GM12878 (cell line): ENCODE data around the gene PRAF2. TPM values are rescaled to one million over a fixed set of nuclear protein-coding genes. Genes with fewer than 3 reads are reported as not detected.

ENCODE experiments used
- ATAC-seq: fragments of 200-7000 bp; cut with Tn5 transposase; 3 replicates; pipeline ENCODE4 v1.9.1; 2020; ENCODE audit warnings: mild to moderate bottlenecking, moderate library complexity
- BruUV-seq: library from RNA; stranded (reverse); fragments of 400-500 nt; replicated peaks from 2 replicates; lab custom pipeline; 2021; lab: Mats Ljungman, UMichigan
- CTCF ChIA-PET: fragments of 300-600 bp; sonication (Branson Sonifier 250); formaldehyde crosslinking; extraction: SDS; loops from one replicate; lab custom pipeline; 2021; ENCODE audit warnings: inconsistent platforms; lab: Yijun Ruan, JAX
- POLR2A ChIA-PET: fragments of 350-600 bp; formaldehyde crosslinking; extraction: SDS; loops from one replicate; lab custom pipeline; 2021; ENCODE audit warnings: inconsistent platforms; lab: Charles Lee
- RAD21 ChIA-PET: fragments of 300-600 bp; sonication (Branson Sonifier 250); formaldehyde crosslinking; loops from one replicate; lab custom pipeline; 2023; ENCODE audit warnings: antibody characterized with exemption; ENCODE audit not compliant: unreplicated experiment; lab: Charles Lee
- SMC1A ChIA-PET: fragments of 300-600 bp; sonication (Branson Sonifier 250); formaldehyde crosslinking; loops from one replicate; lab custom pipeline; 2023; ENCODE audit not compliant: unreplicated experiment, uncharacterized antibody; lab: Charles Lee
- DNase-seq: peaks from one replicate; pipeline ENCODE4 v3.0.0-alpha.2; 2011; ENCODE audit warnings: low read depth, low spot score
- FAIRE-seq: peaks from 3 replicates; lab custom pipeline; 2011; peaks lifted over from hg19 to GRCh38; lab: Jason Lieb, UNC
- H2AFZ ChIP-seq: 2 replicates; pipeline ENCODE4 v1.6.0; 2011; ENCODE audit warnings: low read depth, low read length, control low read depth; ENCODE audit not compliant: control insufficient read depth
- H3K27ac ChIP-seq: 2 replicates; pipeline ENCODE4 v1.5.1; 2011; ENCODE audit warnings: control low read depth; ENCODE audit not compliant: control insufficient read depth, insufficient read depth
- H3K27me3 ChIP-seq, 2 experiments: replicated peaks in 1 of 2; 2 replicates each; pipeline versions ENCODE4 v1.6.0 to v1.6.1; 2011; ENCODE audit warnings: low read length in 1 of 2; ENCODE audit not compliant: control insufficient read depth in 2 of 2, insufficient read depth in 2 of 2
- H3K36me3 ChIP-seq, 2 experiments: 2 replicates each; pipeline ENCODE4 v1.5.1; 2011; ENCODE audit warnings: low read length in 1 of 2; ENCODE audit not compliant: control insufficient read depth in 2 of 2, insufficient read depth in 2 of 2
- H3K4me1 ChIP-seq: 2 replicates; pipeline ENCODE4 v1.6.1; 2011; ENCODE audit warnings: mild to moderate bottlenecking, low read length, moderate library complexity, mixed read lengths; ENCODE audit not compliant: control insufficient read depth, insufficient read depth
- H3K4me2 ChIP-seq: 2 replicates; pipeline ENCODE4 v1.6.0; 2011; ENCODE audit warnings: control low read depth; ENCODE audit not compliant: control insufficient read depth, insufficient read depth
- H3K4me3 ChIP-seq: fragments of 200-600 bp; sonication (generic); 2 replicates; pipeline ENCODE4 v1.5.1; 2016
- H3K79me2 ChIP-seq: 2 replicates; pipeline ENCODE4 v1.6.0; 2011; ENCODE audit warnings: low read length; ENCODE audit not compliant: control insufficient read depth, insufficient read depth
- H3K9ac ChIP-seq: 2 replicates; pipeline ENCODE4 v1.8.0; 2011; ENCODE audit warnings: low read length, control low read depth, mixed read lengths; ENCODE audit not compliant: control insufficient read depth, insufficient read depth
- H3K9me3 ChIP-seq: replicated peaks from 3 replicates; pipeline ENCODE4 v1.5.1; 2011; ENCODE audit warnings: mild to moderate bottlenecking, low read length; ENCODE audit not compliant: control insufficient read depth, insufficient read depth
- H4K20me1 ChIP-seq: 2 replicates; pipeline ENCODE4 v1.6.0; 2011; ENCODE audit not compliant: control insufficient read depth, insufficient read depth
- CHD2 ChIP-seq: IDR thresholded peaks from 2 replicates; pipeline ENCODE4 v1.6.1; 2011; ENCODE audit warnings: low read depth, low read length, improper control_type of control experiment, borderline replicate concordance
- IKZF1 ChIP-seq: fragments of 450-650 bp; conservative IDR thresholded peaks from 2 replicates; pipeline ENCODE4 v1.6.1; 2017; ENCODE audit warnings: antibody characterized with exemption, mild to moderate bottlenecking
- MTA3 ChIP-seq: IDR thresholded peaks from 2 replicates; pipeline ENCODE4 v1.6.1; 2012; ENCODE audit warnings: low read length, inconsistent platforms, borderline replicate concordance
- NFXL1 ChIP-seq: fragments of 450-650 bp; IDR thresholded peaks from 2 replicates; pipeline ENCODE4 v1.6.1; 2017; ENCODE audit warnings: antibody characterized with exemption, mild to moderate bottlenecking, borderline replicate concordance
- NR2C1 ChIP-seq: fragments of 450-650 bp; IDR thresholded peaks from 2 replicates; pipeline ENCODE4 v1.6.1; 2017; ENCODE audit warnings: antibody characterized with exemption, mild to moderate bottlenecking, moderate library complexity
- NR2C2 ChIP-seq: IDR thresholded peaks from 2 replicates; pipeline ENCODE4 v1.6.1; 2011; ENCODE audit warnings: borderline replicate concordance, low read depth; ENCODE audit not compliant: control insufficient read depth, insufficient read length
- NR2F1 ChIP-seq: fragments of 450-650 bp; conservative IDR thresholded peaks from 2 replicates; pipeline ENCODE4 v1.6.1; 2017; ENCODE audit warnings: mild to moderate bottlenecking
- POLR2A ChIP-seq: IDR thresholded peaks from 2 replicates; pipeline ENCODE4 v1.6.1; 2011; ENCODE audit warnings: low read depth, mild to moderate bottlenecking, low read length
- SIX5 ChIP-seq: IDR thresholded peaks from 2 replicates; pipeline ENCODE4 v1.6.1; 2011; ENCODE audit warnings: mild to moderate bottlenecking, low read depth, low read length, moderate library complexity; ENCODE audit not compliant: severe bottlenecking
- SMARCA5 ChIP-seq: fragments of 450-650 bp; IDR thresholded peaks from 2 replicates; pipeline ENCODE4 v1.6.1; 2017; ENCODE audit warnings: mild to moderate bottlenecking
- WGBS: methylation state at CpG from one replicate; pipeline ENCODE4 v1.1.6; 2016; ENCODE audit warnings: low lambda C conversion rate; ENCODE audit not compliant: insufficient replicate concordance, insufficient coverage; ENCODE audit errors: missing lambda C conversion rate; 5-methylcytosine and 5-hydroxymethylcytosine counted together
- in situ Hi-C: fragments of 300-500 bp; cut with MboI; formaldehyde crosslinking; loops from 9 replicates; pipeline ENCODE4 v1.14.3; 2018; ENCODE audit warnings: mixed read lengths
- intact Hi-C: fragments of 100-400 bp; cut with micrococcal nuclease; formaldehyde crosslinking; loops from one replicate; pipeline ENCODE4 v1.14.2; 2022; ENCODE audit not compliant: unreplicated experiment
- polyA plus RNA-seq, 11 experiments: library from polyadenylated mRNA; depleted of rRNA in 4 of 11; unstranded in 6 of 11; stranded (reverse) in 5 of 11; fragments of >200 nt; fragmentation: Nextera tagmentation in 4 of 11; fragmentation: Illumina TruSeq in 1 of 11; extraction: Ambion mirVana in 4 of 11; extraction: Trizol in 1 of 11; gene quantifications; 1 replicate in 1 of 11; 2 replicates in 10 of 11; pipeline versions ENCODE4 v1.2.1 to v1.2.3, GENCODE V29; 2011 to 2016; ENCODE audit warnings: inconsistent platforms in 2 of 11, missing spikeins in 2 of 11, low read depth in 1 of 11
- total RNA-seq, 4 experiments: library from RNA; depleted of rRNA in 3 of 4; stranded (reverse); fragments of >200 nt in 3 of 4; fragmentation: Illumina TruSeq in 1 of 4; extraction: Trizol in 1 of 4; gene quantifications; 2 replicates each; pipeline versions ENCODE4 v1.2.1 to v1.2.3, GENCODE V29; 2013 to 2021
- TF ChIP-seq, protein P1 (sequence below): fragments of 450-650 bp; IDR thresholded peaks from 2 replicates; pipeline ENCODE4 v1.6.1; 2016; ENCODE audit warnings: mild to moderate bottlenecking

The PRAF2 gene
- total and polyA plus RNA-seq, 10 of the 15 experiments (the other 5 are each of a cell fraction or from before 2014, with no cell fraction given) = 0.80 to 16.7 (median 7.0) TPM

GRCh38 chrX:49053223-49054072 is 20.4 kb downstream of the PRAF2 start:
- intact Hi-C loops = no loop called here
- ChIA-PET CTCF (no interaction called here), SMC1A (no interaction called here), POLR2A (no interaction called here), RAD21 (no interaction called here)
- Histone ChIP-seq H3K4me1 (no peaks in the 10 kb centered on the region), H3K36me3 (no peaks in the 10 kb centered on the region), H3K9me3 (no peaks in the 10 kb centered on the region), H2AFZ (peak overlapping the region; percentile 2), H3K27ac (no peak overlapping the region), H3K79me2 (no peaks in the 10 kb centered on the region), H4K20me1 (no peaks in the 10 kb centered on the region), H3K4me3 (peak overlapping the region; percentile 11; the same call in 1 of the 2 replicates), H3K4me2 (peak overlapping the region; percentile 75), H3K27me3 (no peaks in the 10 kb centered on the region), H3K9ac (peak overlapping the region; percentile 25; the same call in 1 of the 2 replicates)
- DNase-seq = no peak
- FAIRE-seq = no peak
- BruUV-seq = no TSS peak
- in situ Hi-C loops = no loop called here
- ATAC-seq = no peak; the same call in 2 of the 3 replicates
- TF ChIP-seq NFXL1 (no peak), NR2C1 (peak; percentile 75), NR2F1 (peak; percentile 83), NR2C2 (peak; percentile 51), POLR2A (peak; percentile 60; the same call in 1 of the 2 replicates)
- 39% methylated on average over 41 of the region's 79 CpGs for WGBS

GRCh38 chrX:49043987-49044281 is 29.9 kb downstream of the PRAF2 start:
- no peaks in the 10 kb centered on the region for H3K27me3 ChIP-seq
- peaks cover 29% of the 10 kb centered on the region for H3K79me2 ChIP-seq
- peak overlapping the region; percentile 45; the same call in 1 of the 2 replicates for H3K4me3 ChIP-seq
- H2AFZ ChIP-seq = peak overlapping the region; percentile 59
- no peaks in the 10 kb centered on the region for H4K20me1 ChIP-seq
- in situ Hi-C loops = loop anchor here (5.0 kb wide), 1 partner anchor 77 kb away; no protein-coding TSS in a partner anchor
- 43% methylated on average over 13 of the region's 13 CpGs for WGBS
- H3K9me3 ChIP-seq = no peaks in the 10 kb centered on the region
- no TSS peak for BruUV-seq
- ChIA-PET CTCF (interaction anchor here (0.6 to 1.8 kb wide), 9 partner anchors 72 to 539 kb away, joined by 3 to 16 read pairs (median 4); partner anchors contain the start of genes HDAC6 and KCND1), POLR2A (interaction anchor here (0.5 to 2.8 kb wide), 5 partner anchors 86 to 1108 kb away, joined by 3 to 23 read pairs (median 3); partner anchors contain the start of gene OTUD5), RAD21 (interaction anchor here (0.7 to 3.0 kb wide), 6 partner anchors 36 to 470 kb away, joined by 3 to 17 read pairs (median 3); partner anchors contain the start of genes PQBP1, RBM3 and TIMM17B), SMC1A (interaction anchor here (0.7 to 1.4 kb wide), 6 partner anchors 21 to 395 kb away, joined by 3 to 8 read pairs (median 4); partner anchors contain the start of gene KCND1)
- ATAC-seq (no peak), DNase-seq (no peak), FAIRE-seq (no peak)
- H3K9ac ChIP-seq = peak overlapping the region; percentile 52
- no peak for TF ChIP-seq SIX5
- no peak for TF ChIP-seq MTA3
- TF ChIP-seq, protein P1, sequence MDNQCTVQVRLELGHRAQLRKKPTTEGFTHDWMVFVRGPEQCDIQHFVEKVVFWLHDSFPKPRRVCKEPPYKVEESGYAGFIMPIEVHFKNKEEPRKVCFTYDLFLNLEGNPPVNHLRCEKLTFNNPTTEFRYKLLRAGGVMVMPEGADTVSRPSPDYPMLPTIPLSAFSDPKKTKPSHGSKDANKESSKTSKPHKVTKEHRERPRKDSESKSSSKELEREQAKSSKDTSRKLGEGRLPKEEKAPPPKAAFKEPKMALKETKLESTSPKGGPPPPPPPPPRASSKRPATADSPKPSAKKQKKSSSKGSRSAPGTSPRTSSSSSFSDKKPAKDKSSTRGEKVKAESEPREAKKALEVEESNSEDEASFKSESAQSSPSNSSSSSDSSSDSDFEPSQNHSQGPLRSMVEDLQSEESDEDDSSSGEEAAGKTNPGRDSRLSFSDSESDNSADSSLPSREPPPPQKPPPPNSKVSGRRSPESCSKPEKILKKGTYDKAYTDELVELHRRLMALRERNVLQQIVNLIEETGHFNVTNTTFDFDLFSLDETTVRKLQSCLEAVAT = 0 out of 2 replicates have a peak, but pooled peaks have one; percentile 44
- peak; percentile 26; the same call in 1 of the 2 replicates for TF ChIP-seq SMARCA5
- TF ChIP-seq IKZF1 = peak; percentile 27; the same call in 1 of the 2 replicates
- TF ChIP-seq CHD2 = no peak
- intact Hi-C loops = loop anchor here (1.0 to 5.0 kb wide), 7 partner anchors 42 to 412 kb away; partner anchors contain the start of genes GRIPAP1, HDAC6, PIM2 and PQBP1
- H3K27ac ChIP-seq = peak overlapping the region; percentile 48; the same call in 1 of the 2 replicates
- H3K4me2 ChIP-seq = peak overlapping the region; percentile 71
- peaks cover 5% of the 10 kb centered on the region; the same call in 1 of the 2 replicates for H3K4me1 ChIP-seq
- H3K36me3 ChIP-seq = no peaks in the 10 kb centered on the region; a peak in 1 of 4 replicates
